Measurements from ENCODE around the gene AGMO. TPM values are rescaled to one million over a fixed set of nuclear protein-coding genes. Genes with fewer than 3 reads are reported as not detected.

AGMO gene
- total RNA-seq, result 0.27 TPM

DNA sequence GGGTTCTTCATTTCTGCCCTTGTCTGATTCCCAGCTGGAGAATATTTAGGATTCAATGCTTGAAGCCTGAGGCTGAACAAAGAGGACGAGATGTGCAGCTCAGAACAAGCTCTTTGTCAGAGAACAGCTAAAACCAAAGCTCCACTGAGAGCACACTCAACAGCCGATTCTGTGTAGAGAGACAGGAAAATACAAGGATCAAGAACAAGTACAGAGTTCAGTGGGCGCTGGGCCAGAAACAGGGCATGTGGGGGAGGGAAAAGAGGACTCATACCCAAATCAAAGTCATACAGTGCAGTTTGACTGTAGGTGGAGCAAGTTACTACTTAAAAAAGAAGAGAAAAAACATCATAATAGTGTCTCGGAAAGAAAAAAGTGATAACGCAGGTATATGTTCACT, at the start of gene AGMO:
Gene AGMO, minus strand, starts transcription at position 181 of the 400 bp plus-strand sequence.

Other genes with a start within 250 kb of the AGMO start
- gene MEOX2, start 124.7 kb upstream of the AGMO start, total RNA-seq, result 19.1 TPM